GM19467 (cell line): ENCODE data around the gene MAIP1.
"Not testable (repeated sequence)": the region's sequence is repeated elsewhere in the genome, so short reads cannot be mapped to it uniquely, and the experiment has no call there.

Experiments used
- ATAC-seq: cut with Tn5 transposase; IDR thresholded peaks from one replicate; pipeline ENCODE4 v1.9.1; 2021; ENCODE audit warnings: mild to moderate bottlenecking, moderate library complexity; ENCODE audit not compliant: unreplicated experiment

The MAIP1 gene

GRCh38 chr2:199955339-199956061 lies at the start of gene MAIP1, which contains the start of gene TYW5:
Gene MAIP1 (plus strand): TSS chr2:199955582. CDS start chr2:199955799, 217 bp downstream.
Gene TYW5 (minus strand): TSS chr2:199955491. CDS start chr2:199955470, 21 bp downstream.
- ATAC-seq = peak; percentile 78

- no peak for ATAC-seq
Observed at GRCh38 chr2:199907008-199907714, 48.2 kb upstream of the MAIP1 start.

- ATAC-seq = no peak
Observed at GRCh38 chr2:199910338-199911051, 44.9 kb upstream of the MAIP1 start.

- peak; percentile 93 for ATAC-seq
Observed at GRCh38 chr2:199911052-199911876, 44.1 kb upstream of the MAIP1 start, which contains the start of gene C2orf69. Gene C2orf69 (plus strand): TSS chr2:199911293. CDS start chr2:199911439, 146 bp downstream.

- no peak for ATAC-seq
Observed at GRCh38 chr2:199911877-199912161, 43.6 kb upstream of the MAIP1 start.

GRCh38 chr2:199912553-199913114 lies 42.7 kb upstream of the MAIP1 start:
- ATAC-seq = not testable (repeated sequence)

- no peak for ATAC-seq
Observed at GRCh38 chr2:199914372-199914958, 40.9 kb upstream of the MAIP1 start.

GRCh38 chr2:199916980-199917379 lies 38.4 kb upstream of the MAIP1 start:
- no peak for ATAC-seq

GRCh38 chr2:199922856-199923255 lies 32.5 kb upstream of the MAIP1 start:
- no peak for ATAC-seq

GRCh38 chr2:199923924-199924323 lies 31.5 kb upstream of the MAIP1 start:
- ATAC-seq = no peak

- no peak for ATAC-seq
Observed at GRCh38 chr2:199926806-199927205, 28.6 kb upstream of the MAIP1 start.

GRCh38 chr2:199928226-199928625 lies 27.2 kb upstream of the MAIP1 start:
- ATAC-seq = no peak

GRCh38 chr2:199928626-199929025 lies 26.8 kb upstream of the MAIP1 start:
- no peak for ATAC-seq

- no peak for ATAC-seq
Observed at GRCh38 chr2:199929262-199929661, 26.1 kb upstream of the MAIP1 start.

- ATAC-seq = no peak
Observed at GRCh38 chr2:199932312-199932855, 23.0 kb upstream of the MAIP1 start.

- ATAC-seq = no peak
Observed at GRCh38 chr2:199933466-199933865, 21.9 kb upstream of the MAIP1 start.

- ATAC-seq = no peak
Observed at GRCh38 chr2:199936554-199936953, 18.8 kb upstream of the MAIP1 start.

- no peak for ATAC-seq
Observed at GRCh38 chr2:199940373-199940772, 15.0 kb upstream of the MAIP1 start.

- no peak for ATAC-seq
Observed at GRCh38 chr2:199943373-199943772, 12.0 kb upstream of the MAIP1 start.

GRCh38 chr2:199946196-199946595 lies 9.2 kb upstream of the MAIP1 start:
- ATAC-seq = no peak
